ENCODE measurements around the gene INPP5A.

The INPP5A gene

DNA sequence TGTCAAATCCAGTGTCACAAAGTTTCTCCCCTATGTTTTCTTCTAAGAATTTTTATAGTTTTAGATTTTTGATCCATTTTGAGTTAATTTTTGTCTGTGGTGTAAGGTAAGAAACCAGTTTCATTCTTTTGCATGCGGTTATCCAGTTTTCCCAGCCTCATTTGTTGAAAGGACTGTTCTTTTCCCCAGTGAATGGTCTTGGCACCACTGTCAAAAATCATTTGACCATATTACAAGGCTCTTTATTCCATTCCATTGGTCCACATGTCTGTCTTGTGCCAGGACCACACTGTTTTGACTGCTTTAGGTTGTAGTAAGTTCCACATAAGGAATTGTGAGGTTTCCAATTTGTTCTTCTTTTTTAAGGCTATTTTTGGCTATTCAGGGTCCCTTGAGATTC, 64.0 kb downstream of the INPP5A start:
- TF ChIP-seq ZNF274 (IDR thresholded peaks at IDR 0.05; ENCODE audit: low read depth, low read length): no peak
- TF ChIP-seq YY1 (IDR thresholded peaks at IDR 0.05; ENCODE audit: insufficient read depth, insufficient read length): no peak
- no peak for TF ChIP-seq SUZ12 (IDR thresholded peaks at IDR 0.05; ENCODE audit: extremely low read depth, insufficient read depth, insufficient read length)
- H3K4me1 ChIP-seq (ENCODE audit: insufficient read depth, insufficient read length): no peaks in the 10 kb centered on the region
- no peak overlapping the region for H3K4me3 ChIP-seq (ENCODE audit: insufficient read length, low read depth)
- H3K27me3 ChIP-seq (ENCODE audit: insufficient read depth, insufficient read length): peaks cover 11% of the 10 kb centered on the region
- H3K9me3 ChIP-seq (ENCODE audit: insufficient read depth, low read length): peaks cover 22% of the 10 kb centered on the region; the same call in 1 of the 2 replicates
- DNase-seq (ENCODE audit: low read depth, low spot score): no peak
- H3K36me3 ChIP-seq (ENCODE audit: insufficient read depth, insufficient read length, low read length): no peaks in the 10 kb centered on the region
- H3K9ac ChIP-seq (ENCODE audit: insufficient read length, low read depth): no peak overlapping the region

DNA sequence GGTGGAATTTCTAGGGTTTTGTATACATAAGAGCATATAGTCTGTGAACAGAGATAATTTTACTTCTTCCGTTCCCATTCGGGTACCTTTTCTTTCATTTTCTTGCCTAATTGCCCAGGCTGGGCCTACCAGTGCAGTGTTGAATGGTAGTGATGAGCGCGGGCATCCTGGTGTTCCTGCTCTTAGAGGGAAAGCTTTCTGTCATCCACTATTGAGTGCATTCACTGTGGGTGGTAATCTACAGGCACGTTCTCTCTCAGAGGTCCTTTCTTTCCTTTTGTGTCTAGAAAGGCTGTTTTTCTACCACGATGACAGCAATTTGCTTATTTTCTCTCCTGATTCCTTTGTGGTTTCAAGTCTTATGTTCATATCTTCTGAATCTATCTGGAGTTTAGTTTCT, 65.0 kb downstream of the INPP5A start:
- Histone ChIP-seq H3K36me3 (ENCODE audit: insufficient read depth, insufficient read length, low read length) (no peaks in the 10 kb centered on the region), H3K4me3 (ENCODE audit: insufficient read length, low read depth) (no peak overlapping the region), H3K4me1 (ENCODE audit: insufficient read depth, insufficient read length) (peaks cover 4% of the 10 kb centered on the region), H3K27me3 (ENCODE audit: insufficient read depth, insufficient read length) (peaks cover 8% of the 10 kb centered on the region), H3K9ac (ENCODE audit: insufficient read length, low read depth) (no peak overlapping the region), H3K9me3 (ENCODE audit: insufficient read depth, low read length) (peaks cover 22% of the 10 kb centered on the region; the same call in 1 of the 2 replicates)
- TF ChIP-seq ZNF274 (IDR thresholded peaks at IDR 0.05; ENCODE audit: low read depth, low read length): no peak
- TF ChIP-seq YY1 (IDR thresholded peaks at IDR 0.05; ENCODE audit: insufficient read depth, insufficient read length): no peak
- no peak for TF ChIP-seq SUZ12 (IDR thresholded peaks at IDR 0.05; ENCODE audit: extremely low read depth, insufficient read depth, insufficient read length)
- no peak for DNase-seq (ENCODE audit: low read depth, low spot score)

DNA sequence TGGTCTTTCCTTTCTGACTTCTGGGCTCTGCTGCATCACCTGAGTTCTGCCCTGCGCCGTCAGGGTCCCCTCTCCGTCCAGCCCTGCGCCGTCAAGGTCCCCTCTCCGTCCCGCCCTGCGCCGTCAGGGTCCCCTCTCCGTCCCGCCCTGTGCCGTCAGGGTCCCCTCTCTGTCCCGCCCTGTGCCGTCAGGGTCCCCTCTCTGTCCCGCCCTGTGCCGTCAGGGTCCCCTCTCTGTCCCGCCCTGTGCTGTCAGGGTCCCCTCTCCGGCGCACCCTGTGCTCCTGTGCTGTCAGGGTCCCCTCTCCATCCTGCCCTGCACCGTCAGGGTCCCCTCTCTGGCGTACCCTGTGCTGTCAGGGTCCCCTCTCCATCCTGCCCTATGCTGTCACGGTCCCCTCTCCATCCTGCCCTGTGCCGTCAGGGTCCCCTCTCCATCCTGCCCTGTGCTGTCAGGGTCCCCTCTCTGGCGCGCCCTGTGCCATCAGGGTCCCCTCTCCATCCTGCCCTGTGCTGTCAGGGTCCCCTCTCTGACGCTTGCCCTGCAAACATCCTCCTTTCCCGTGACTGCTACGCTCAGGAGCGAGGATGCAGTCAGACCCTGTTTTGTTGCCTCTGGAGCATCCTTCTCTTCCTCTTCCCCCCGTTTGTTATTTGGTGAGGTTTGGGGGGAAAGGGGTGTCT, 66.4 kb downstream of the INPP5A start:
- Histone ChIP-seq H3K27me3 (ENCODE audit: insufficient read depth, insufficient read length) (peaks cover 4% of the 10 kb centered on the region), H3K4me1 (ENCODE audit: insufficient read depth, insufficient read length) (peaks cover 4% of the 10 kb centered on the region), H3K9me3 (ENCODE audit: insufficient read depth, low read length) (peaks cover 22% of the 10 kb centered on the region; the same call in 1 of the 2 replicates), H3K36me3 (ENCODE audit: insufficient read depth, insufficient read length, low read length) (no peaks in the 10 kb centered on the region), H3K9ac (ENCODE audit: insufficient read length, low read depth) (no peak overlapping the region), H3K4me3 (ENCODE audit: insufficient read length, low read depth) (no peak overlapping the region)
- no peak for DNase-seq (ENCODE audit: low read depth, low spot score)
- TF ChIP-seq YY1 (IDR thresholded peaks at IDR 0.05; ENCODE audit: insufficient read depth, insufficient read length) (no peak), ZNF274 (IDR thresholded peaks at IDR 0.05; ENCODE audit: low read depth, low read length) (no peak), SUZ12 (IDR thresholded peaks at IDR 0.05; ENCODE audit: extremely low read depth, insufficient read depth, insufficient read length) (no peak)

DNA sequence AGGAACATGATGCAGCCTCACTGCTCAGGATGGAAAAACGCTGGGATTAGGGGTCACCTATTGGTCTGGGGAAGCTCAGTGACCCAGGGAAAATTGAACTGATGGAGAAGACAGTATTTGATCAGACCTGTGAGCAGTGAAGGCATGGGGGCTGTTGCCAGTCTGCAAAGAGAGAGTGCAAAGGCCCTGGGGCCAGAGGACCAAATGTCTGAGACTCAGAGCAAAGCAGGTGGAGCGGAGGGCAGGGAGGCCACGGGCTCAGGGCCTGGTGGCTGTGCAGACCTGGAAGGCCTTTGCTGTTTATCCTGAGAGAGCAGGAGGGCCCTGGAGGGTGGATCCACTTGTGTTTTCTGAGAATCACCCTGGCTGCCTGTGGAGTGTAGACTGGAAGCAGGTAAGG, 67.1 kb downstream of the INPP5A start:
- no peak overlapping the region for H3K9ac ChIP-seq (ENCODE audit: insufficient read length, low read depth)
- peaks cover 4% of the 10 kb centered on the region for H3K27me3 ChIP-seq (ENCODE audit: insufficient read depth, insufficient read length)
- H3K9me3 ChIP-seq (ENCODE audit: insufficient read depth, low read length): peaks cover 16% of the 10 kb centered on the region; the same call in 1 of the 2 replicates
- peaks cover 4% of the 10 kb centered on the region for H3K4me1 ChIP-seq (ENCODE audit: insufficient read depth, insufficient read length)
- DNase-seq (ENCODE audit: low read depth, low spot score): no peak
- no peaks in the 10 kb centered on the region for H3K36me3 ChIP-seq (ENCODE audit: insufficient read depth, insufficient read length, low read length)
- no peak overlapping the region for H3K4me3 ChIP-seq (ENCODE audit: insufficient read length, low read depth)
- TF ChIP-seq SUZ12 (IDR thresholded peaks at IDR 0.05; ENCODE audit: extremely low read depth, insufficient read depth, insufficient read length): no peak
- TF ChIP-seq ZNF274 (IDR thresholded peaks at IDR 0.05; ENCODE audit: low read depth, low read length): no peak
- TF ChIP-seq YY1 (IDR thresholded peaks at IDR 0.05; ENCODE audit: insufficient read depth, insufficient read length): no peak

DNA sequence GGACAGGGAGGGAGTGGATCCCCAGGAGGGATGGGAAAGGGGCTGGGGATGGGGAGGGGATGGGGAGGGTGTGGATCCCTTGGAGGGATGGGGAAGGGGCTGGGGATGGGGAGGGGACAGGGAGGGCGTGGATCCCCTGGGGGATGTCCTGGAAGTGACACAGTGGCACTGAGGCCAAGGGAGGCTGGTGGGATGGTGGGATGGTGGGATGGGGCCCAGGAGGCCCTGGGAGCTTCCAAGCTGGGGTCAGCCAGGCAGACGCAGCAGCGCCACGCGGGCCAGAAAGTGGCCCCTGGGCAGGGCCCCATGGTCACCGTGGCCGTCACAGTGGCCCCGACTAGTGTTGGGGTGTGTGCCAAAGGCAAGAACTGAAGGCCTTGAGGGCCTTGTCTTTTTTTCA, 67.8 kb downstream of the INPP5A start:
- TF ChIP-seq ZNF274 (IDR thresholded peaks at IDR 0.05; ENCODE audit: low read depth, low read length): no peak
- no peak for TF ChIP-seq SUZ12 (IDR thresholded peaks at IDR 0.05; ENCODE audit: extremely low read depth, insufficient read depth, insufficient read length)
- TF ChIP-seq YY1 (IDR thresholded peaks at IDR 0.05; ENCODE audit: insufficient read depth, insufficient read length): no peak
- no peak for DNase-seq (ENCODE audit: low read depth, low spot score)
- H3K4me1 ChIP-seq (ENCODE audit: insufficient read depth, insufficient read length): peaks cover 4% of the 10 kb centered on the region
- H3K9ac ChIP-seq (ENCODE audit: insufficient read length, low read depth): no peak overlapping the region
- peaks cover 4% of the 10 kb centered on the region for H3K27me3 ChIP-seq (ENCODE audit: insufficient read depth, insufficient read length)
- H3K4me3 ChIP-seq (ENCODE audit: insufficient read length, low read depth): no peak overlapping the region
- peaks cover 11% of the 10 kb centered on the region; the same call in 1 of the 2 replicates for H3K9me3 ChIP-seq (ENCODE audit: insufficient read depth, low read length)
- no peaks in the 10 kb centered on the region for H3K36me3 ChIP-seq (ENCODE audit: insufficient read depth, insufficient read length, low read length)

DNA sequence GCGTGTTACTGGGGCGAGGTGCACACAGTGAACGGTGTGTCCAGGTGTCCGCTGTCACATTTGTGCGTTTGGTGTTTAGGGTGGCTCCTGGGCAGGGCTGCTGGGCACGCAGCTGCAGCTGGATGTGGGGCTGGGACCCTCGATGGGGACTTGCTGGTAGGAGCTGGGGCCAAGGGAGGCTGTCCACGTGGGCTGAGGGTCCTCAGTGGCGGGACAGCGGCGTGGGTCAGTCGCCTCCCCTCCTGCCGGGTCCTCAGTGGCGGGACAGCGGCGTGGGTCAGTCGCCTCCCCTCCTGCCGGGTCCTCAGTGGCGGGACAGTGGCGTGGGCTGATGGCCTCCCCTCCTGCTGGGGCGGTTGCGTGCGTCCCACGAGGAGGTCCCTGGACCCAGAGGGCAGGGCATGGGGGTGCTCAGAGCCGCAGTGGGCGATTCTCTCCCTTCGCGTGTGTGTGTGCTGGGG, 68.5 kb downstream of the INPP5A start:
- H3K36me3 ChIP-seq (ENCODE audit: insufficient read depth, insufficient read length, low read length): no peaks in the 10 kb centered on the region
- H3K9me3 ChIP-seq (ENCODE audit: insufficient read depth, low read length): peaks cover 11% of the 10 kb centered on the region; the same call in 1 of the 2 replicates
- H3K27me3 ChIP-seq (ENCODE audit: insufficient read depth, insufficient read length): peaks cover 4% of the 10 kb centered on the region
- H3K4me1 ChIP-seq (ENCODE audit: insufficient read depth, insufficient read length): peaks cover 4% of the 10 kb centered on the region
- no peak overlapping the region for H3K4me3 ChIP-seq (ENCODE audit: insufficient read length, low read depth)
- DNase-seq (ENCODE audit: low read depth, low spot score): no peak
- TF ChIP-seq ZNF274 (IDR thresholded peaks at IDR 0.05; ENCODE audit: low read depth, low read length): no peak
- TF ChIP-seq YY1 (IDR thresholded peaks at IDR 0.05; ENCODE audit: insufficient read depth, insufficient read length): no peak
- no peak for TF ChIP-seq SUZ12 (IDR thresholded peaks at IDR 0.05; ENCODE audit: extremely low read depth, insufficient read depth, insufficient read length)
- no peak overlapping the region for H3K9ac ChIP-seq (ENCODE audit: insufficient read length, low read depth)

DNA sequence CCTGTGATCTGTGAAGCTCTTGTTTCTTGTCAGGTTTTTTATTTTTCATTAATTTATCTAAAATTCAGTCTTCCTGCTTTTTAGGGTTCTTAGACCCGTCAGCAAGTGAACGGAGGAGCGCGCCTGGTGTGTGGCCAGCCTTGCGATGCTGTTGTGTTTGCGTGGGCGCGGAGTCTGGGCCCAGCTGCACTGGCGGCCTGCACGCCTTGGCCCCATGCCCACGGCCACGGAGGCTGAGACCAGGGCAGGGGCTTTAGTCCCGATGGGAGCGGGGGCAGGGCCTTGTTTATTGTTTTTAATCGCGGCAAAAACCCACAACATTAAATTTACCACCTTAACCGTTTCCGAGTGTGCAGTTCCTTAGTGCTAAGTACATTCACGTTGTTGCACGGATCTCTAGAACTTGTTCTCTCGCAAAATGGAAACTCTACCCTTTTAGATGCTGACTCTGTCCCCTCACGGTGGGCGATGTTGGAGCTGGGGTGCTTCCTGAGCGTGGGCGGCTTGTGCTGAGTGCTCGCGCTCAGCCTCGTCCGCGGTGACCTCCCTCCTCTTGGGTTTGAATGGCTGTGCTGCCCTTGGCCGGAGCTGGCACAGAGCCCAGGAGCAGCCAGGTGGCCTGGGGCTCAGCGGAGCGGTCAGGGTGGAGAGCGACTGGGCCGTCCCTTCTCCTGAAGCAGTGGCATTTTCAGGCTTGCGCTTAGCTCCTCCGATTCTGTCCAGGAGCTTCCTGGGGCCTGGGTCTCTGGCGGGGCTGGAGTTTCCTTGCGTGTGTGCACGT, 69.1 kb downstream of the INPP5A start:
- H3K36me3 ChIP-seq (ENCODE audit: insufficient read depth, insufficient read length, low read length): no peaks in the 10 kb centered on the region
- peaks cover 4% of the 10 kb centered on the region for H3K27me3 ChIP-seq (ENCODE audit: insufficient read depth, insufficient read length)
- DNase-seq (ENCODE audit: low read depth, low spot score): no peak
- no peak overlapping the region for H3K4me3 ChIP-seq (ENCODE audit: insufficient read length, low read depth)
- H3K9ac ChIP-seq (ENCODE audit: insufficient read length, low read depth): no peak overlapping the region
- TF ChIP-seq SUZ12 (IDR thresholded peaks at IDR 0.05; ENCODE audit: extremely low read depth, insufficient read depth, insufficient read length) (no peak), YY1 (IDR thresholded peaks at IDR 0.05; ENCODE audit: insufficient read depth, insufficient read length) (no peak), ZNF274 (IDR thresholded peaks at IDR 0.05; ENCODE audit: low read depth, low read length) (no peak)
- H3K4me1 ChIP-seq (ENCODE audit: insufficient read depth, insufficient read length): peaks cover 4% of the 10 kb centered on the region
- peaks cover 11% of the 10 kb centered on the region; the same call in 1 of the 2 replicates for H3K9me3 ChIP-seq (ENCODE audit: insufficient read depth, low read length)
